Measurements from ENCODE around the gene RERE.
"Not testable (repeated sequence)": the region's sequence is repeated elsewhere in the genome, so short reads cannot be mapped to it uniquely, and the experiment has no call there.

Gene RERE

DNA sequence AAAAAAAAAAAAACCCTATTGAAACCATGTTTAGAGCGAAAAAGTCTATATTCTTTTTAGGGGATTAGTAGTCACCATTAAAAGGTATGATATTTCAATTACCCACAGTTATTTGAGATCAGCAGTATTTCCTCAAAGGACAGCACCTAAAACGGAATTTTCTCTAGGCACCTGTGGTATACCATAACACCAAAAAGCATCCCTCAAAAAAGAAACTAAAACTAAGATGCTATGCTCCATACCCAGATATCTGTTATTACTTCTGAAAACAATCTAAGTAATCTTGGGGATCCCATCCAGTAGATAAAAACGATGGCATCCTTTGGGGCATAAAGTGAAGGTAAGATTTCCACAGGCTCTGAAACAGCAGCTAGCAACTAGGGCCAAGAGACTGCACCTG is 89.0 kb downstream of the RERE start:
- in situ Hi-C loops (cut with HindIII; ENCODE audit: low pct_unique_long_range_greater_than_20kb, low sequenced_read_pairs), result no loop called here
- DNase-seq (ENCODE audit: low read depth in 1 of 2, low spot score in 1 of 2), result no peak
- no peak for TF ChIP-seq JUND (IDR thresholded peaks at IDR 0.05; ENCODE audit: low read depth)

DNA sequence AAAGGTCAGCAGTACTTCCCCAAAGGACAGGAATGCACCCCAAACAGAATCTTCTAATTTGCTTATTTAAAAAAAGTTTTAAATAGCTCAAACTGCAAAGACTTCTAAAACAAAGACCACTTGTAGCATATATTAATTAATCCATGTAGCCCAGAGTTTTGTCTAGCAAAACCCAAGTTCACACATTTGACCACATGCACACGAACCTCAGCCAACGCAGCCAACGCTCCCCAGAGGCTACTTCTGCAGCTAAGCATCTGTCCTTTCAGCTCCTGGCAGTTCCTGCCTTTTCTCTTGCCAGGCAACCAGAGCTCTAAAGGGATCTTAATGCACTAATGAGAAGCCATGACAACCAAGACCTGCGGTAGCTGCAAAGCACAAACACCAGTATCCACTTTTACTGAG is 89.6 kb downstream of the RERE start:
- in situ Hi-C loops (cut with HindIII; ENCODE audit: low pct_unique_long_range_greater_than_20kb, low sequenced_read_pairs), result no loop called here
- no peak for DNase-seq (ENCODE audit: low read depth in 1 of 2, low spot score in 1 of 2)
- TF ChIP-seq JUND (IDR thresholded peaks at IDR 0.05; ENCODE audit: low read depth), result no peak

DNA sequence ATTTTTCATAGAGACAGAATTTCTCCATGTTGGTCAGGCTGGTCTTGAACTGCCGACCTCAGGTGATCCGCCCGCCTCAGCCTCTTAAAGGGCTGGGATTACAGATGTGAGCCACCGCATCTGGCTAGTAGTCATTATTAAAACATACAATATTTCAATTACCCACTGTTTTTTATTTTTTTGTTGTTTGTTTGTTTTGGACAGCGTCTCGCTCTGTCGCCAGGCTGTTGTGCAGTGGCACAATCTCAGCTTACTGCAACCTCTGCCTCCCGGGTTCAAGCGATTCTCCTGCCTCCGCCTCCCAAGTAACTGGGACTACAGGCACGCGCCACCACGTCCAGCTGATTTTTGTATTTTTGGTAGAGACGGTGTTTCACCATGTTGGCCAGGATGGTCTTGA is 90.1 kb downstream of the RERE start:
- DNase-seq (ENCODE audit: low read depth in 1 of 2, low spot score in 1 of 2); in situ Hi-C loops (cut with HindIII; ENCODE audit: low pct_unique_long_range_greater_than_20kb, low sequenced_read_pairs): not testable (repeated sequence)

DNA sequence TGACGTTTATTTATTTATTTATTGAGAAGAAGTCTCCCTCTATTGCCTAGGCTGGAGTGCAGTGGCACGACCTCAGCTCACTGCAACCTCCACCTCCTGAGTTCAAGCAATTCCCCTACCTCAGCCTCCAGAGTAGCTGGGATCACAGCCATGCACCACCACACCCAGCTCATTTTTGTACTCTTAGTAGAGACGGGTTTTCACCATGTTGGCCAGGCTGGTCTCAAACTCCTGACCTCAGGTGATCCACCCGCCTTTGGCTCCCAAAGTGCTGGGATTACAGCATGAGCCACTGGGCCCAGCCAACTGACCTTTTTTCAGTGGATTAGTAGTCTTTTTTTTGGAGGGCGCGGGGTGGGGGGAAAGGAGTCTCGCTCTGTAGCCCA is 90.6 kb downstream of the RERE start:
- in situ Hi-C loops (cut with HindIII; ENCODE audit: low pct_unique_long_range_greater_than_20kb, low sequenced_read_pairs); DNase-seq (ENCODE audit: low read depth in 1 of 2, low spot score in 1 of 2): not testable (repeated sequence)

DNA sequence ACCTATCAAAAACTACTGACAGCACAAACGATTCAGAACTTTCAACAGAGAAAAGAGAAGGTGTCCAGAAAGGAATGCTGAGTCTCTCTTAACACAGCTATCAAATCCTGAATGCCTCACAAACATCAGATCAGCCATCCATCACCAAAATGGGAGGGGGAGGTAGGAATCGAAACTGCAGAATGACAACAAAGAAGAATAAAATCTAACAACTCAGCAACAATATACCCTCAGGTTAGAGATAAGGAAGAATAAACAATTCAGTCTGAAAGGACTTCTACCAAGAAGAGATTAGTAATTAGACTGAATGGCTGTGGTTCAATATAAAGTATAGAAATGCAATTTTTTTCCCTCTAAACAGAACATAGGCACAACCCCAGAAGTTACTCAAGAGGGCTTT is 94.4 kb downstream of the RERE start:
- TF ChIP-seq JUND (IDR thresholded peaks at IDR 0.05; ENCODE audit: low read depth), result no peak
- in situ Hi-C loops (cut with HindIII; ENCODE audit: low pct_unique_long_range_greater_than_20kb, low sequenced_read_pairs), result no loop called here
- DNase-seq (ENCODE audit: low read depth in 1 of 2, low spot score in 1 of 2), result no peak

DNA sequence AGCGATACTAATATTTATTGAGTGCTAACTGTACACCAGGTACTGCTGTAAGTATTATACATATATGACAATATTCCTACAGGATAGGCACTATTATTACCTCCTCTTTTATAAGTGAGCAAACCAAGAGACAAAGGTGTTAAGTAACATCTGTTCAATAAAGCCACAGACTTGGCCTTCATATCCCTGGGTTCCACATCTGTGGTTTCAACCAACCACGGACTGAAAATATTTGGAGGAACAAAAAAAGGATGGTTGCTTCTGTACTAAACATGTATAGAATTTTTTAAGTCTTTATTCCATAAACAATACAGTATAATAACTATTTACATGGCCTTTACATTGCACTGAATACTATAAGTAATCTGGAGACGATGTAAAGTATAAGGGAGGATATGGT is 95.1 kb downstream of the RERE start:
- TF ChIP-seq JUND (IDR thresholded peaks at IDR 0.05; ENCODE audit: low read depth), result no peak
- DNase-seq (ENCODE audit: low read depth in 1 of 2, low spot score in 1 of 2), result no peak
- in situ Hi-C loops (cut with HindIII; ENCODE audit: low pct_unique_long_range_greater_than_20kb, low sequenced_read_pairs), result no loop called here

DNA sequence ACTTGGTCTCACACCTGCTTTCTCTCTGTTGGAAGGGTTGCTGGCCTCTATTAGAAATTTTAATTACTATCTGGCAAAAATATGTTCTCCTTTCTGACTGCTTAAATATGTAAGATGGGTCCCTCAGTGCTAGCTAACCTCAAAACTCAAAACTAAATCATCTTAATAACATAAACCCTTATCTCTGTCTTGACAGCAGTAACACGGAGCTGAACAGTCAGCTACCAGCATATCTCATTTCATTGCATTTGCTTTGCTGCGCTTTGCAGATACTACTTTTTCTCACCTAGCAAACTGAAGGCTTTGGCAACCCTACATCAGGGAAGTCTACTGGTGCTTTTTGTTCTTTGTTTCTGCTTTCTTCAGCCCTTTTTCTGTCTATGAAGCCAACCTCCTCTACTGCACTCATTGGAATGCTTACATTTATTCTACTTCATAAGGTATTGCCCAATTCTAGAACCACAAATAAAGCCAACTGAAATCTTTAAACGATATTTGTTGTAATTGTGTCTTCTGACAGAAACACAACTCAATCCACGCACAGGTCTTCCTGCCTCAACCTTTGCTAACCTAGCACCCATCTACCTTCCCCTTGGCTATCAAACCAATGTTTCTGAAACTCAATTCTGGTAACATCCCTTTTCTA is 95.6 kb downstream of the RERE start:
- in situ Hi-C loops (cut with HindIII; ENCODE audit: low pct_unique_long_range_greater_than_20kb, low sequenced_read_pairs), result no loop called here
- TF ChIP-seq JUND (IDR thresholded peaks at IDR 0.05; ENCODE audit: low read depth), result no peak
- no peak for DNase-seq (ENCODE audit: low read depth in 1 of 2, low spot score in 1 of 2)

DNA sequence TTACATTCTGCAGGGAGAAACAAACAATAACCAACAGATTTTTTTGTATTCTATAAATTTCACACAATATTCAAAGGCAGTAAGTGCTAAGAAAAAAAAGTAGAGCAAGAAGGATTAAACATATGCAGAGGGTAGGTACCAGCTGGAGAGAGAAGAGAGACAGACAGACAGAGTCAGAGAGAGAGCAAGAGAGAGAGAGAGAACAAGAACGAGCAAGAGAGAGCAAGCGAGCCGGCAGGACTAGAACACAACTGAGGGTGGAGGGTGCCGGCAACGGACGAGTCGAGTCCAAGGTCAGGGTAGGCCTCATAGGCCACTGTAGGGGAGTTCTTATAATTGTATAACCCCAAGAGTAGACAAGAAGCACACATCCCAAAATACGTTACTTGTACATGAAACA is 97.1 kb downstream of the RERE start:
- in situ Hi-C loops (cut with HindIII; ENCODE audit: low pct_unique_long_range_greater_than_20kb, low sequenced_read_pairs), result no loop called here
- no peak for TF ChIP-seq JUND (IDR thresholded peaks at IDR 0.05; ENCODE audit: low read depth)

DNA sequence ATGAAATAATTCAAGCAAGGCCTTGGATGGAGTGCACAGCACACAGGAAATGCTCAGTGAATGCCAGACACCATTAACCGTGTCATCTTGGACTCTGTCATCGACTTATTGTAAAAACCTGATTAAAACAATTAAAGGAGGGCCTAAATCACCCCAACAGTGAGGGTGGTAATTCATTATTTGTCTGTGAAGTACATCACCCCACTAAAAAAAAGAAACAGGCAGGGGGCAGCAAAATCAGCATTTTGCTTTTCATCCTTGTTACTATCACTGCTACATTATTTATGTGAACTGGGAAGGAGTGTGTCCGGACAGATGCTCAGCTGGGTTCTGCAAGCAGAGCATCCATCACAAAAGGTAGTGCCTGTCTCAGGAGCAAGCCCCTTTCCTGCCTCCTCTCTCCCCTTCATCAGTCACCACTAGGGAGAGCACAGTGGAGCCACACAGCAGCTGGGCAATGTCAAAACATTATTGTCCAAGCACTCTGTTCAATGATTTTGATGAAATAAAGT is 98.5 kb downstream of the RERE start:
- TF ChIP-seq JUND (IDR thresholded peaks at IDR 0.05; ENCODE audit: low read depth), result no peak
- in situ Hi-C loops (cut with HindIII; ENCODE audit: low pct_unique_long_range_greater_than_20kb, low sequenced_read_pairs), result no loop called here
- no peak for DNase-seq (ENCODE audit: low read depth in 1 of 2, low spot score in 1 of 2)

More for the DNA sequence above, 97.1 kb downstream of the RERE start:
- DNase-seq (ENCODE audit: low read depth in 1 of 2, low spot score in 1 of 2), result no peak

DNA sequence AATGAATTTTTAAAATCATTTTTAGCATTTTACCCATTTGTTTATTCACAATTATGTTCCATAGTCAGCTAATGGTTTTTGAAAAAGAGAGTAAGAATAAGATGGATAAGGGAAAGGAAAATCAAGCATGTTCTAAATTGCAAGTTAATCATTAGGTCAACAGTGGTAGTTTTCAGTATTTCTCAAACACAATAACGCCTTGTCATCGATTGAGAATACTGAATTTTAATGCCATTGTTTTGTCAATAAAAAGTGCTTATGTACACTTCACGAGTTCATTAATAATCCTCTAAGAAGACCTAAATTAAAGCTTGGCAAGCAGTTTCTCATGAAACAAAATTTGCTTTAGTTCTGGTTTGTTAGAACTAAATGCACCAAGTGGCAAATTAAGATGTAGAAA is 100.3 kb downstream of the RERE start:
- TF ChIP-seq JUND (IDR thresholded peaks at IDR 0.05; ENCODE audit: low read depth), result no peak
- DNase-seq (ENCODE audit: low read depth in 1 of 2, low spot score in 1 of 2), result no peak
- in situ Hi-C loops (cut with HindIII; ENCODE audit: low pct_unique_long_range_greater_than_20kb, low sequenced_read_pairs), result no loop called here

DNA sequence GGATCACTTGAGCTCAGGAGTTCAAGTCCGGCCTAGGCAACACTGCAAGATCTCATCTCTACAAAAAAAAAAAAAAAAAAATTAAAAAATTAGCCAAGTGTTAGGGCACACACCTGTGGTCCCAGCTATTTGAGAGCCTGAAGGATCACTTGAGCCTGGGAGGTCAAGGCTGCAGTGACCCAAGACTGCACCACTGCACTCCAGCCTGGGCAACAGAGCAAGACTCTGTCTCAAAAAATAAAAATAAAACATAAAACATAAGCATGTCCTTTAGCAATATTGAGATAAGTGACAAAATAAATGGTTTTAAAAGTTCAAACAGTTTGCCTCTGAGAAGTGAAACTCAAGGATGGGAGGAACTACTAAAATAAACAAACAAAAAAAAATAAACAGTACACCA is 101.2 kb downstream of the RERE start:
- no peak for DNase-seq (ENCODE audit: low read depth in 1 of 2, low spot score in 1 of 2)
- no peak for TF ChIP-seq JUND (IDR thresholded peaks at IDR 0.05; ENCODE audit: low read depth)
- in situ Hi-C loops (cut with HindIII; ENCODE audit: low pct_unique_long_range_greater_than_20kb, low sequenced_read_pairs), result no loop called here

DNA sequence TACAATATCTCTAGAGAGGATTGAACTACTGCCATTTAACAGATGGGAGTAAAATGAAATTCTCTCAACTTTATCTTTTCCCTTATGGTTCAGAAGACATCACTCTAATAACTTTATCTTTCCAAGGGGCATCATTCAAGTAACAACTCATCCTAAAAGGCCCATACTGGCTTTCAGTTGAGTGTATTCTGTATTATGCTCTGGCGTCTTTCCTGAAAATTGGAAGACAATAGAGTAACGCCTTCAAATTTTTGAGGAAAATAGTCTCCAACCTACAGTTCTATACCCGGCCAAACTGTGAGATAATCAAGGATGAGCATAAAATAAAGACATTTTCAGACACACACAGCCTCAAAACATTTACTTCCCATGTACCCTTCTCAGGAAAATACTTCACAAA is 103.3 kb downstream of the RERE start:
- no peak for TF ChIP-seq JUND (IDR thresholded peaks at IDR 0.05; ENCODE audit: low read depth)
- DNase-seq (ENCODE audit: low read depth in 1 of 2, low spot score in 1 of 2), result no peak
- in situ Hi-C loops (cut with HindIII; ENCODE audit: low pct_unique_long_range_greater_than_20kb, low sequenced_read_pairs), result no loop called here

DNA sequence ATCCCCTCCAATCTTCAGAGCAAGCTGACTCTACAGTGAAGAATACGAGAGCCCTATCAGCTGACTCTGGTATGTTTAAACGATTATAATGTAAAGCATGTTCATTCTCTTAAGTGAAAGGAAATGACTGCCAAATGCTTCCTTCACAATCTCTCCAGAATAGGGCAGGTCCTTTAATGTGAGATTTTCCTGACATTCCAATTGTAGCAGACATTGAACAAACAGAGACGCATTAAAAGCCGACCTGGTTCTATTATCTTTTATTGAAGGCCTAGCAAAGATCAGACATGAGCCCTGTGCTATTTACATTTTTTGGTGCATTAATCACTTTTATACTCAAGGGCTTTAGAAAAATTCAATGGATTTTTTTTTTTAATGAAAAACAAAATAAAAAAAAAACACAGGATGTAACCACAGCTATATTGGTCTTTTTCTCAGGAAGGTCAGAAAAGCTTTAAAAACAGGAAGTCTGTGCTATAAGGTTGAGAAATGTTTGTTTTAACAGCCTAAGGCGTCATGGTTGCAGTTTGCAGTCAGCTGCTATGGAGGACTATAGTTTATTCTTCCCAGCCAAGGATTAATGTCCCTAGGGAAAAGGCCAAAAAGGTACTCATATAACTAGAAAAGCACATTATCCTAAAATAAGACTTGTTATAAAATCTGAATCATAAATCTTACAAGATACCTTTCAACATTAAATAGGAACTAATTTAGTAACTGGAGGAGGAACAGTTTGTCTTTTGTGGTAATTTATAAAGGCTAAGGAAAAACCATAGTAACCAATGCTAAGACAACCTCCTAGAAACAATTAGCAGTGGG is 104.8 kb downstream of the RERE start:
- DNase-seq (ENCODE audit: low read depth in 1 of 2, low spot score in 1 of 2), result peak in 1 of 2 experiments; percentile 78
- in situ Hi-C loops (cut with HindIII; ENCODE audit: low pct_unique_long_range_greater_than_20kb, low sequenced_read_pairs), result no loop called here

More for the DNA sequence above, 104.8 kb downstream of the RERE start:
- TF ChIP-seq JUND (IDR thresholded peaks at IDR 0.05; ENCODE audit: low read depth), result no peak
